HG03039 (cell line): ENCODE results near the gene USP22.

ENCODE experiments used
- ATAC-seq: cut with Tn5 transposase; IDR thresholded peaks from one replicate; pipeline ENCODE4 v1.9.1; 2021; ENCODE audit warnings: mild to moderate bottlenecking, moderate library complexity; ENCODE audit not compliant: unreplicated experiment

Gene USP22

DNA sequence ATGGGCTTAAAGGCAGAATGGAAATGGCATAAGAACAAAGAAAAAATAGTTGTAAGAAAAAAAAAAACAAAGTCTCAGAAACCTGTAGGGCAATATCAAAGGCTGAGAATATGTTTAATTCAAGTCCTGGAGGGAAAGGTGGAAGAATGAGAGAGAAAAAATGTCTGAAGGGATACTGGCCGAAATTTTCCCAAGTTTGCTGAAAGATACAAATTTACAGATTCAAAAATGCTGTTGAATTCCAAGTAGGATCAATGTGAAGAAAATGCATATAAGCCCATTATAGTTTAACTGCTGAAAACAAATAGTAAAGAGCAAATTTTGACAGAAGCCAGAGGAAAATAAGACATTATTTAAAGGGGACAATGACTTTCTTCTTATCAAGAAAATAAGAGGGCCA is 6.6 kb upstream of the USP22 start:
- ATAC-seq = no peak

DNA sequence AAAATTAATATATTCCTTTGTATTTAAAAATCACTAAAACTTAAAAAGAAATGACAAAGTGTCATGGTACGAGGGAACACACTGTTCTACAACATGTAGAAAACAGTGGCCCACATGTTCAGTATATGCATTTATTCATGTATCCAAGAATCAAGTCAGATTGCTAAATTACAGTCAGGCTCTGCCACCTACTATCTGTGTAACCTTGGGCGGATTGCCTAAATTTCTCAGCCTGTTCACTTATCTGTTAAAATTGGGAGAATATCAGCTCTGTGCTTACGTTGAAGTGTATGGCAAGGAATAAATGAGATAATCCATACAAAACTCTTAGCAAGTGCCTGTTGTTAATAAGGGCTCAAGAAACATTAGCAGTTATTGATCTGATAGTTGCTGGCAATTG is 3.4 kb upstream of the USP22 start:
- ATAC-seq = no peak

DNA sequence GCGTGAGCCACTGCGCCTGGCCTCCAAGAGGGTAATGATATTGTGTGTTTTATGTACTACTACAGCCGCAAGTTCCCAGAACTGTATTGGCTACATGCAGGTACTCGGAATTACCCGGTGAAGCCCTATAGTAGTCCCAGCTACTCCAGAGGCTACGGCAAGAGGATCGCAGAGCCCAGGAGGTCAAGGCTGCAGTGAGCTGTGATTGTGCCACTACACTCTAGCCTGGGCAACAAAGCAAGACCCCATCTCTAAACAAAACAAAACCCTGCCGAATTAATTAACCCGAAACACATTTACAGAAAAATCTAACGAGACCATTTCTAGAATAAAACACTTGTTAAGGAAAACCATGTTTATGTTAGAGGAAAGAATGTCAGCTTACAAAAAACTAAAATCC is 2.2 kb upstream of the USP22 start:
- ATAC-seq = no peak

DNA sequence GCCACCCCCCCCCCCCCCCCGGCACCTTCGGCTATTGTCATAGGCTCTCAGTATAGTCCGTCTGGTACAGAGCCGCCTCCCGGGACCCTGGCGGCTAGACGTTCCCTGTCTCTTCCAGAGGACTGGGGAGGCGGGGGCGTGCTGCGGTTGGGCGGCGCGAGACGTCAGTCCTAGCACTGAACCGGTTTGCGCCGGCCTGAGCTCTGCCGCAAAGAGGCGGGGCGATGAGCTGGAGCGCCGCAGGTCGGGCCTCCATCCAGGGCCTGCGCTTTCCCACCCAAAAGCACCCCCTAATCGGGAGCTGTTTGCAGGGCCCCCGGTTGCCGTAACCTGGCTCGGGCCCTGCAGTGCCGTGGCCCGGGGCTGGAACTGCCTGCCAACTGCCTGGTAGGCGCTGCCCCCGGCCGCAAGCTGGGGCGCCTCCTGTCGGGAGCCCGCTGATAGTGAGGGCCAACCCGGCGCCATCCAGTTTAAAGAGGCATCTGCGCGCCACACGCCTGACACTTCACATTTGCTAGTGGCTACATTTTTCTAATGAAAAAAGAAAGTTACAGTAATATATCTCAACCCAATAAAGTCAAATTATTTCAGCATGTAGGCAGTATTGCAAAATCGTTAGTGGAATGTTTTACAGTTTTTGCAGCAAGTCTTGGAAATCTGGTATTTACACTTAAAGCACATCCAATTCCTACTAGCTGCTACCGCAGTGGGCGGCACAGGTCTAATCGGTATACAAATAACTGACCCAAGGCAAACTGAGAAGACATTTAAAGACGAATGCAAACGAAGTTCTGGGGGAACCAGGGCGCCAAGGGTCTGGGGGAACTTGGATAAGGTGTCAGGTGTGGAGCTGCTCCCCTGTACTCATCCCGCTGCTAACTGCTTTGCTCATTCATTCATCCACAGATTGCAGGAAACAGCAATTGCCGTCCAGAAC is 753 bp upstream of the USP22 start:
- ATAC-seq = peak; percentile 82

DNA sequence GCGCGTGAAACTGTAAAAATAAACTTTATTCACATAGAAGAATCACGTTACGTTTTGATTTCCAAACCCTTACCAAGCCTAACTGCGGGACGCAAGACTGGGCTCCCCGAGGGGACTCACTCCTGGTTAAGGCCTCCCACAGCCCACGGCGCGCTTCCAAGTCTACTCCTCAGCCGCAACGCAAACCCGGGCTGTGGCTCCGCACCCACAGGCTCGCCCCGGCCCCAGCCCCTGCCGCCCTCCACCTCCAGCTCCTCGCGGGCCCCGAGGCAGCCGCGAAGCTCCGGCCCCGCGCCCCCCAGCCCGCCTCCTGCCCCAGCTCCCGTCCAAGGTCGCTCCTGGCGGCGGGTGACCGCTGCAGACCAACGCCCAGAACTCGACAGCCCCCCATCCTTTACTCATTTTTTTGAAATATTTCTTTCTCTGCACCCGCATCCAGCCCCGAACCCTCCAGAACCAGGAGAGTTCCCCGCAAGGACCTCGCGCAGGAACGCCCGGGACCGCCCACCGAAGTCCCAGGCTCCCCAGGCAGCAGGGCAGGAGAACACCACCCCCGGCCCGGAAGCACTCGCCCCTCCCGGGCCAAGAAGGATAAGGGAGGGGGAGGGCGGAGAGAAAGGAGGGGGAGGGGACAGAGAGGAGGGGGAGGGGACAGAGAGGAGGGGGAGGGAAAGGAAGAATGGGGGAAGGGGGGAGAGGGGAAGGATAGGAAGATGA is 912 bp downstream of the USP22 start:
- no peak for ATAC-seq

DNA sequence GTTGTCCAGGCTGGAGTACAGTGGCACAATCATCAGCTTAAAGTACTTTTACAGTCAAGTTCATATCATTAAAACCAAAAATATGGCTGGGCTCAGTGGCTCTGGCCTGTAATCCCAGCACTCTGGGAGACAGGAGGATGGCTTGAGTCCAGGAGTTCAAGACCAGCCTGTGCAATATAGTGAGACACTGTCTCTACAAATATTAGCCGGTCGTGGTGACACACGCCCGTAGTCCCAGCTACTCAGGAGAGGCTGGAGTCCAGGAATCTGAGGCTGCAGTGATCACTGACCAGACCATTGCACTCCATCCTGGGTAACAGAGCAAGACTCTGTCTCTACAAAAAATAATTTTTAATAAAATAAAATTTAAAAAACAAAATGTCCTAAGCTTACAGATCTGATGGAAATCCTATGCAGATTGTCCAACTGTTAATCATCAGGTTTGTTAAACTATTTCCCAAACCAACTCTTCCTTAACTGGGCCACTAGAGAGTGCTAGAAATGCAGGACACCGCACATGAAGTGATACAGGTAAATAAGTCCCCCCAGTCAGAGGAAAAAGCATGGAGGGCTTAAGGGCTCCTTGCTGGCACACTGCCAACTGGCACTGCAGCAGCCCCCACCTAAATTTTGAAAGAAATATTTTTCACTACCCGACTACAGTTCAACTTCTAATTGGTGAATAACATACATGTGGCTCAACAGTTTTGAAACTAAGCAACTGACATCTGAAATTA is 2.8 kb downstream of the USP22 start:
- no peak for ATAC-seq

DNA sequence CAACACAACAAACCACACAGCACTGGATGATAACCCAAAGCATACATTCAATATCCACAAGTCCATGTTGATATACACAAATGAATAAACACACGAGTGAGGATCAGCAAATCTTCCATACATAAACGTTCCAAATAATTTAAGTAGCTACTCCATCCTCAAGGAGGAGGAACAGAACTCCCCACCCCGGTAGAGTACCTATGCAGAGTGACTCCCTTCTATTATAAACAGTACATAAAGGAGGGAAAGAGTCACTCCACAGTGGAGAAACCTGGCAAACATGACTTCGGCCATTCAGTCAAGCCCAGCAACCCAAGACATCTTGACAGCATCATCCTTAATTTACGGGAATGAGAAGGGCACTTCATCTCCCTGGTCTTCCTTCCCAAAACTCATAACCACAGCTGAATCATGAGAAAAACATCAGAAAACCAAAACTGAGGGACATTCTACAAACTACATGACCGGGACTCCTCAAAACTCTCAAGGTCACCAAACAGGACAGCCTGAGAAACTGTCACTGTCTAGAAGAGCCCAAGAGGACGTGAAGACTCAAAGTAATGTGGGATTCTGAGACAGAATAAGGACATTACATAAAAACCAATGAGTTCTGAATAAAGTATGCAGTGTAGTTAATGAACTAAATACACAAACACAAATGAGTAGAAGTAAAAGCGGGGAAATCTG is 5.6 kb downstream of the USP22 start:
- ATAC-seq = no peak

DNA sequence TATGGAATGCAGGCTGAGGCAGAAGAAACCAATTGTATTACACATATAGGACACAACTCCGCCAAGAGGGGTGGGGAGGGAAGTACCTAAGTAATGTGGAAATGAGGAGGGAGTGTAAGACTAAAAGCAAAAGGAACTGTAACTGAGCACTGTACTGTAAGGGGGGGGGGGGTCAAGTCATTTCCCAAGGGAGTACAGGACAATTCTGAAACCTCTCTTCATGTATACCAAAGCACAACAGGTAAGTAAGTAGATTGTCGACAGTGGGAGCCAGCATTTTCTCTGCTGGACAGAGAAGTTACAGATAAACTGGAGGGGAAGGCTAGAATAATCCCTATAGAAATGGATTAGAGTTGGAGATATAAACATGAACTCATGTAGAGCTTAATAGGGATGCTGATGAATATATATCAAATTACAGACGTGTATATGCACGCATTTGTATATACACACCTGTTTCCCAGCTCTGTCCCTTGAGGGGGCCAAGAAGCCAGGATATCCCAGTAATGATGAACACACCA is 6.4 kb downstream of the USP22 start:
- ATAC-seq = no peak

DNA sequence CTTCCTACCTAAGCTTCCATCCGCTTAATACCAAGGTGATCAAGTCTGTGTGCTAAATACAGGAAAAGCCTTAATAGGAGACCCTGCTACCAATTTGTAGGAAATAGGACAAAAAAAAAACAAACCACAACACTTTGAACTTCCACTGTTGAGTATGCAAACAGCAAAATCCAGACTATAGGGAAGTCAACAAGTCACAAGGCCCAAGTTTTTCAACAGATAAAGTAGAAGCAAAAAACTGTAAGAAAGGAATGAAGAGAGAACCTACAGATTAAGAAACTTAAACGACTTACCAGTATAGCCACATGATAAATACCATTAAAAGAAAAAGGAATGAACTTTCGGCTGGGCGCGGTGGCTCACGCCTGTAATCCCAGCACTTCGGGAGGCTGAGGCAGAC is 7.4 kb downstream of the USP22 start:
- no peak for ATAC-seq

DNA sequence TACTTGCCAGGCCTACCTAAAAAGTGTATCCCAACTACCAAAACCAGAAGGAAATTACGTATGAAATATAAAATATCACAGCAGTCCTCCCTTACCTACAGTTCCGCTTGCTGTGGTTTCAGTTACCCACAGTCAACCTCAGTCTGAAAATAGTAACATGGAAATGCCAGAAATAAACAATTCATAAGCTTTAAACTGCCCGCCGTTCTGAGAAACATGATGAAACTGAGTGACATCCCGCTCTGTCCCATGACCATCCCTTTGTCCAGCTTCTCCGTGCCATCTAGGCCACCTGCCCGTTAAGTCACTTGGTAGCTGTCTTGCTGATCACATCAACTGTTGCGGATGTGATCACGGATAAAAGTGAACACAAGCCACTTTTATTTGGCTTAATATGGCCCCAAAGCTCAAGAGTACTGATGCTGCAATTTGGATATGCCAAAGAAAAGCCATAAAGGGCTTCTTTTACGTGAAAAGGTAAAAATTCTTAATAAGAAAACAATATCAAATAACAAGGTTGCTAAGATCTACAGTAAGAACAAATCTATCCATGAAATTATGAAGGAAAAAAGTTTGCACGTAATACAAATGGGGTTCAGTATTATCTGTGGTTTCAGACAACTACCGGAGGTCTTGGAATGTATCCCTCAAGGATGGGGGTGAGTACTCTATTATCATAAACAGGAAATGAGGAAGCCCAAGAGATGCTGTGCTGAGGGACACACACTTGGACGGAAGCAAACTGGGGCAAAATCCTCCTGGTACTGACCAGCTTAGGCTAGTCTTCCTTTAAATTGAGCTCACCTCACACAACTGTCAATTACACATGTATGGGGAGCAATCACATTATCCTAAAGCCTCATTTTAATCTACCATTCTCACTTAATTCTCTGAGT is 8.2 kb downstream of the USP22 start:
- ATAC-seq = peak; percentile 53

DNA sequence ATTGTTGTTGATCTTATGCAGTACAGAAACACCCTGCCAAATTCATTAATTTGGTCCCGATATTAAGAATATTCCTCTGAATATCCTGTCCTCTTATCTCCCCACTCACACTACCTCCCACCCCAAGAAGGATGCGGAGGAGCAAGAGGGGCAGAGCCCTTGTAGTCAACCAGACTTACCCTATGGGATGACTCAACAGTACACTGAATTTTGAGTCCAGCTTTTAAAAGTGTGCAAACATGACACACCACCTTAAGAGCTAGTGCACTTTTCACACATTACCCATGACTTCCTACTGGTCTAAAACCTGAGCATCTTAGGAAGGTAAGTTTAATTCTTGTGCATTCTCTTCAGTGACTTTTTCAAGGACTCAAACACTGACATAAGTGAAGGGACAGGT is 9.5 kb downstream of the USP22 start:
- ATAC-seq = no peak

DNA sequence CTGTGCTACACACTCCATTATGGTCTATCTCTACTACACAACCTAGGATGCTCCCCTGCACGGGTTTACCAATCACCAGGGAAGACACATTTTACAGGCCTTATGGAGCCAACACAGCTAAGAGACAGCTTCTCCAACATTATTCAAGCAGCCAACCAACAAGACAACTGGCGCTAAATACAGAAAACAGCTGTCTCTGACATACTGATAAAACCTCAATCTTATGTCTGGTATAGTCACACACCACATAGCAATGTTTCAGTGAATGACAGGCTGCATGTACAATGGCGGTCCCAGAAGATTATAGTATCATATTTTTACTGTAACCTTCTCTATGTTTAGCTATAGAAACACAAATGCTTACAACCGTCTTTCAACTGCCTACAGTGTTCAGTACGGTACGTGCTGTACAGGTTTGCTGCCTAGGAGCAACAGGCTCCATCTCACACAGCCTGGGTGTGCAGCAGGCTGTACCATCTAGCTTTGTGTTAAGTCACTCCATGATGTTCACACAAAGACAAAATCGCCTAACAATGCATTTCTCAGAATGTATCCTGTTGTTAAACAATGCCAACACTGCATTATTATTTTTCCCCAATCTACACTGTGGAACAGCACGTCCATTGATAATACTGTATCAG is 10.9 kb downstream of the USP22 start:
- no peak for ATAC-seq

DNA sequence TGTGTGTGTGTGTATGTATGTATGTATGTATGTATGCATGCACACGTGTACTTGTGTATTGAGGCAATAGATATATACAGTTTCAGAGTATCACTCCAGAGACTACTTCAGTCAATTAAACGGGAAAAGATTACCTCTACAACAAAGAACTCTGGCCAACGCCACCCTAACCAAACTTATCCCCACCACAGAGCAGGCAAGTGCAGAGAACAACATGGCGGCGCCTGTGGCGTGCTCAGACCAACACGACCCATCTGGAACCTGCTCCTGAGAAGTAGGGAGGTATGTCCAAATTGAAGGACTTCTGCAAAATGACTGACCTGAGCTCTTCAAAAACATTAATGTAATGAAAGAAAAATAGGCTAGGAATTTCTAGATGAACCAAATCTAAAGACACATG is 12.4 kb downstream of the USP22 start:
- ATAC-seq = no peak

DNA sequence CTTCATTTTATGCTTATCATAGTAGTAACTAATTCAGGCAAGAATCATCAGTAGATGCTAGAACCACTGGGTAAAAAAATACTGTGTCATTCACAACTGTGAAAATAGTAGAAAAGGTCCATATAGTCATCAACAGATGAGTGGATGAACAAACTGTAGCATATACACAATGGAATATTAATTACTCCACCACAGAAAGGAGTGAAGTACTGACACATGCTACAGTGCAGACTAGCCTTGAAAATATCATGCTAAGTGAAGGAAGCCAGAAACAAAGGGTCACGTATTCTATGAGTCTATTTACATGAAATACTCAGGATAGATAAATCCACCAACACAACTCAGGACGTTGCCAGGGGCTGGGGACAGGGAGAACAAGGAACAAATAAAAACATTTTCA is 13.3 kb downstream of the USP22 start:
- ATAC-seq = no peak

DNA sequence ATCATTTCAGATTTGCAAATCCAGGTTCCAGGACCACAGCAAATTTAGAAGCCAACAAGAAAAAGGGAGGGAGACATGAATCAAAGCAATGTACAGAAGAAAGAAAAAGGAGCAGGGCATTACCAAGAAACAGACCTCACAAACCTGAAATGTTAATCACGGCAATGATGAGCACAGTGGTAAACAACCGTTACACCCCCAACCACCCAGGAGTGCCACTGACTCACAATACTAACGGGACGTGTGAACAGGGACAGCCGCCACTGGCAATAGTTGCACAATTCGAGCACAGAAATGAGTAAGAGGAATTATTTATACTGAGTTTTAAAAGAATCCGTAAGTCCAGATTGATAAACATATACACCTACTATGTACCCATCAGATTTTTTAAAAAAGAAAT is 13.8 kb downstream of the USP22 start:
- no peak for ATAC-seq

DNA sequence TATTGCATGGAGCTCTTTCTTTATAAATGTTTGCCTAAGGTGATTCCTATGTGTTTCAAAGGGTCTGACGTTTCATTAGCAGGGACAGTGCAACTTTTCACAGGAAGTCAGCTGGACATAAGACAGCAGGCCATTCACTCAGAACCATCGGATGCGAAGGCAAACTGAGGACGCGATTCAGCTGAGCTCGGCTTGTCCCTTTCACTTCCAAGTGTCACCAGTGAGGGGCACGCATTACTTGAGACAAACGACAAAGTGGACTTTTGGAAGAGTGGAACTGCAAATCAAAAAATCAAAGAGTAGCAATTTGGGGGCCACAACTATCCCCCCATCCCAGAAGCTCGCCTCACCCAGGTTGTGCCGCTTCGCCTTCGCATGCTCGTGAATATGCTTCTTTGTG is 14.6 kb downstream of the USP22 start:
- no peak for ATAC-seq

DNA sequence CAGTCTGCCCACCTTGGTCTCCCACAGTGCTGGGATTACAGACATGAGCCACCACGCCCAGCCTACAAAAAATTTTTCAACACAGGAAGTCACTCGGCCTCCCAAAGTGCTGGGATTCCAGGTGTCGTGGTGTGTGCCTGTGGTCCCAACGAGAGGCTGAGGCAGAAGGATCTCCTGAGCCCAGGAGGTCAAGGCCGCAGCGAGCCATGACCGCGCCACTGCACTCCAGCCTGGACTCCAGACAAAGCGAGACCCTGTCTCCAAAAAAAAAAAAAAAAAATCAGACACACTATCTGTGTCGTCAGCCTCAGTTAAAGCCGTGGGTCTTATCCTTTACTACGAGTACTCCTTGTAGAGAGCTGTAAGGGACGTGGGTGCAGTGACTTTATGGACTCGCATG is 15.8 kb downstream of the USP22 start:
- ATAC-seq = no peak

DNA sequence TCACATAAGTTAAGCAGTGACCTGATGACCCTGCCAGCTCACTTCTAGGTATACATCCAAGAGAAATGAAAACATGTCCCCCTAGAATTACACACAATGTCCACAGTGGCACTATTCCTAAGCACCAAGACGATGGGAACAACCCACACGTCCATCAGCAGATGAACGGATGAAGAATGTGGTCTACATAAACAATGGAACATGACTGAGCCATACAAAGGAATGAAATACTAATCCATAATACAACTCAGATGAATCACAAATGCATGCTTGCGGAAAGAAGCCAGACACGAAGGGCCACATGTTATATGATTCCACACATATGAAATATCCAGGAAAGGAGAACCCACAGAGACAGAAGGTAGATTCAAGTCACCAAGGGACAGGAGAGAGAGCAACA is 17.4 kb downstream of the USP22 start:
- no peak for ATAC-seq

DNA sequence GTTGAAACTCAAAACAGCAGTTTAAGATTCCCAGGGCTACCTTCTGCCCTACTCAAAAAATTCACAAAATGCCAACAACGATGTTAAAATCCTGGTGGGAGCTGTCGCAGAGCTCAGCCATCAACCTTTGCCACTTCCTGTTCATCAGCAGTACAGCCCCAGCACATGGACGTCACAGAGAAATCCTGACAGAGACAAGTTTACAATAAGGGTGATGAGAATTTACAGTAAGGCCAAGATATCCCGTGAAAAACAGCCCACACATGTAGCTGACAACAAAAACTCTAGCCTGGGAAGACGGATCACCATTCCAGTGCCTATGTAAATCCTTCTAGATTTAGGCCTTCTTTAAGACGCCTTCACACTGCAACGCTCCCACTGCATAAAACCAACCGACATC is 18.8 kb downstream of the USP22 start:
- no peak for ATAC-seq
